ENCODE results near the gene KLHL29. TPM values are rescaled to one million over a fixed set of nuclear protein-coding genes. Genes with fewer than 3 reads are reported as not detected.

Gene KLHL29
- total and polyA plus RNA-seq, 8 donors: 1.8 to 10.5 (median 2.8) TPM

DNA sequence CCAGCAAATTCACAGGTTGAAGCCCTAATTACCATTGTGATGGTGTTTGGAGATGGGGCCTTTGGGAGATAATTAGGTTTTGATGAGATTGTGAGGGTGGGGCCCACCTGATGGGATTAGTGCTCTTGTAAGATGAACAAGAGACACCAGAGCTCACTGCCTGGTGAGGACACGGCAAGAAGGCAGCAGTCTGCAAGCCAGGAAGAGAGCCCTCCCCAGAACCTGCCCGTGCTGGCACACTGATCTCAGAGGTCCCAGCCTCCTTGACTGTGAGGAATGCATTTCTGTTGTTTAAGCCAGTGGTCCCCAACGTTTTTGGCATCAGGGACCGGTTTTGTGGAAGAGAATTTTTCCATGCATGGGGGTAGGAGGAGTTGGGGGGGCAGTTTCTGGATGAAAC is 240.7 kb downstream of the KLHL29 start:
- no peaks in the 10 kb centered on the region for H3K4me1 ChIP-seq
- no peak for TF ChIP-seq CTCF (IDR thresholded peaks at IDR 0.05)
- no peaks in the 10 kb centered on the region for H3K36me3 ChIP-seq
- H3K27ac ChIP-seq: no peak overlapping the region
- no peaks in the 10 kb centered on the region for H3K27me3 ChIP-seq
- DNase-seq (no peak), ATAC-seq (no peak)
- H3K4me3 ChIP-seq: no peak overlapping the region
- H3K9me3 ChIP-seq: peaks cover 0 to 8% of the 10 kb centered on the region in 2 donors
- intact Hi-C loops (cut with DNase I): no loop called here

- DNase-seq (peak in 1 of 4 donors; percentile 62), ATAC-seq (no peak)
- Histone ChIP-seq H3K4me1 (no peaks in the 10 kb centered on the region), H3K27ac (no peak overlapping the region), H3K27me3 (no peaks in the 10 kb centered on the region), H3K36me3 (no peaks in the 10 kb centered on the region), H3K4me3 (no peak overlapping the region), H3K9me3 (peaks cover 0 to 8% of the 10 kb centered on the region in 2 donors)
- intact Hi-C loops (cut with DNase I): no loop called here
- TF ChIP-seq CTCF (IDR thresholded peaks at IDR 0.05): no peak
Observed at GRCh38 chr2:23626701-23627230, 241.8 kb downstream of the KLHL29 start.

DNA sequence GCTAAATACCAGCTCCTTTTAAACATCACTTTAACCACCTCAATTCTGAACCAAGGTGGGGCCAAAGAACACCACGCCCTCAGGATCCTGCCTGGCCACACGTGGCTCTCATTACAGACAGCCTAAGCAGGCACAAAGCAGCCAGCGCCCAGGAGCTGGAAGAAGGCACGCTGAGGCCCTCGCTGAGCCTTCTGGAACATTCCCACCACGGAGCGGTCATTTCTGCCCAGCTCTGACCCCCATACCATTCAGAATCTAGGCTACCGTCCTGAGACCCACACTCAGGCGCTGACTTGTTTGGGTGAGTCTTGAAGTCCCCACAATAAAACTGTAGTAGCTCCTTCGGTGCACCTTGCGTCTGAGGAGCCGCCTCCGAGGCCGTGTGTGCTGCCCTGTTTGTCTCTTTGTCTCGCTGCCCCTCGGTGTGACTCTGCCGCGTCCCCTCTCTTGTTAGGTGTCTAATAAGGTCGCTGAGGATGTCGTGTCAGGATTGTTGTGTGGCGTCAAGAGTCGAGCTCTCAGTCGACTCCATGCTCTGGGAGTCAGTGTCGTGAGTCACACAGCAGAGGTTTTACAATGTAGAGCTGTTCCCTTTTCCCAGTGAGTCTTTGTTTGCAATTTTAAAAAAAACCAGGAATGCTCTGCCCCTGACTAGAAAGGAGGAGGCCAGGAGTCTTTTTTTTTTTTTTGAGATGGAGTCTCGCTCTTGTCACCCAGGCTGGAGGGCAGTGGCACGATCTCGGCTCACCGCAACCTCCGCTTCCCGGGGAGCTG is 242.4 kb downstream of the KLHL29 start:
- H3K27me3 ChIP-seq: no peaks in the 10 kb centered on the region
- no peak for TF ChIP-seq CTCF (IDR thresholded peaks at IDR 0.05)
- DNase-seq: peak in 1 of 4 donors; percentile 56
- no peak overlapping the region for H3K4me3 ChIP-seq
- intact Hi-C loops (cut with DNase I): no loop called here
- no peaks in the 10 kb centered on the region for H3K36me3 ChIP-seq
- H3K9me3 ChIP-seq: peaks cover 0 to 8% of the 10 kb centered on the region in 2 donors
- H3K4me1 ChIP-seq: no peaks in the 10 kb centered on the region
- H3K27ac ChIP-seq: no peak overlapping the region
- ATAC-seq: no peak

- ATAC-seq (no peak), DNase-seq (peak in 1 of 4 donors; percentile 82)
- Histone ChIP-seq H3K27me3 (no peaks in the 10 kb centered on the region), H3K36me3 (no peaks in the 10 kb centered on the region), H3K4me1 (no peaks in the 10 kb centered on the region), H3K9me3 (peaks cover 0 to 5% of the 10 kb centered on the region in 2 donors), H3K4me3 (no peak overlapping the region), H3K27ac (no peak overlapping the region)
- TF ChIP-seq CTCF (IDR thresholded peaks at IDR 0.05): no peak
- intact Hi-C loops (cut with DNase I): no loop called here
Observed at GRCh38 chr2:23628926-23629771, 244.2 kb downstream of the KLHL29 start.
